Neural progenitor cell (in vitro differentiated cells): ENCODE results near the gene TIMM23.

ENCODE experiments used
- EZH2 ChIP-seq: fragments of 200-600 bp; sonication (generic); IDR thresholded peaks from 2 replicates; pipeline ENCODE4 v1.6.1; 2017; ENCODE audit warnings: antibody characterized with exemption, mild to moderate bottlenecking, moderate library complexity
- EZH2phosphoT487 ChIP-seq: fragments of 200-600 bp; sonication (generic); IDR thresholded peaks from 2 replicates; pipeline ENCODE4 v1.6.1; 2017; ENCODE audit warnings: antibody characterized with exemption
- TF ChIP-seq, protein P1 (sequence below): fragments of 200-600 bp; sonication (generic); IDR thresholded peaks from 2 replicates; pipeline ENCODE4 v1.5.1; 2017; ENCODE audit warnings: antibody characterized with exemption, mild to moderate bottlenecking

DNA sequence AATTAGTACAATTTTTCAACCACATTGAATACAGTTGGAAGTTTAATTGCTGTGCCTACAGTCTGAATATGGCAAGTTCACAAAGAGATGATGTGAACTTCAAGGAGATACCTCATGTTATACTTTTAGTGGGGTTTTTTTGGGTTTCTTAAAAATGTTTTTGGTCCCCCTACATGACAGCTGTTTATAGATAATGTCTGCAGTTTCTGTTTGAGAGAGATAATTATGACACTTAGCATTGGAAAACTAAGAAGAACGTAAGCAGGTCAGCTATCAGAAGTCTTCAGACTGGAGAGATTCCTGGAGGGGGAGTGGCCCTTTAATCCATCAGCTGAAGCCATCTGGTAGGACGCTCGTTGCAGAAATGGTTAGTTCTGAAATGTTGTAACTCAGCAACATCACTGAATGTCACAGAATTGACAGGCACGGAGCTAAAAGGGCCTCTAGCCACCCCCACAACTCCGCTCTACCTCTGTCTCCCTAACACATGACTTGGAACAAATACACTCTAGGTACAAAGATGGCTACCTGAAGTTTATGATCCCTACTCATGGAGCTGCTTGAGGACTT is 29.0 kb downstream of the TIMM23 start:
- TF ChIP-seq, protein P1, sequence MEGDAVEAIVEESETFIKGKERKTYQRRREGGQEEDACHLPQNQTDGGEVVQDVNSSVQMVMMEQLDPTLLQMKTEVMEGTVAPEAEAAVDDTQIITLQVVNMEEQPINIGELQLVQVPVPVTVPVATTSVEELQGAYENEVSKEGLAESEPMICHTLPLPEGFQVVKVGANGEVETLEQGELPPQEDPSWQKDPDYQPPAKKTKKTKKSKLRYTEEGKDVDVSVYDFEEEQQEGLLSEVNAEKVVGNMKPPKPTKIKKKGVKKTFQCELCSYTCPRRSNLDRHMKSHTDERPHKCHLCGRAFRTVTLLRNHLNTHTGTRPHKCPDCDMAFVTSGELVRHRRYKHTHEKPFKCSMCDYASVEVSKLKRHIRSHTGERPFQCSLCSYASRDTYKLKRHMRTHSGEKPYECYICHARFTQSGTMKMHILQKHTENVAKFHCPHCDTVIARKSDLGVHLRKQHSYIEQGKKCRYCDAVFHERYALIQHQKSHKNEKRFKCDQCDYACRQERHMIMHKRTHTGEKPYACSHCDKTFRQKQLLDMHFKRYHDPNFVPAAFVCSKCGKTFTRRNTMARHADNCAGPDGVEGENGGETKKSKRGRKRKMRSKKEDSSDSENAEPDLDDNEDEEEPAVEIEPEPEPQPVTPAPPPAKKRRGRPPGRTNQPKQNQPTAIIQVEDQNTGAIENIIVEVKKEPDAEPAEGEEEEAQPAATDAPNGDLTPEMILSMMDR, result no peak
- TF ChIP-seq EZH2phosphoT487 (no peak), EZH2 (no peak)
